WTC11 (cell line): Measurements from ENCODE around the gene NUP210L. TPM values are rescaled to one million over a fixed set of nuclear protein-coding genes. Genes with fewer than 3 reads are reported as not detected.

Experiments
- ATAC-seq: fragments of 200-7000 bp; cut with Tn5 transposase; 2 replicates; pipeline ENCODE4 v1.10.0; 2021; ENCODE audit warnings: mild to moderate bottlenecking, moderate library complexity
- CTCF ChIA-PET: fragments of 300-600 bp; sonication (Branson Sonifier 250); formaldehyde crosslinking; loops from one replicate; lab custom pipeline; 2021; ENCODE audit warnings: antibody characterized with exemption; lab: Charles Lee
- POLR2A ChIA-PET: fragments of 350-600 bp; sonication (Branson Sonifier 250); formaldehyde crosslinking; loops from one replicate; lab custom pipeline; 2021; ENCODE audit warnings: antibody characterized with exemption; lab: Charles Lee
- DNase-seq: peaks from one replicate; pipeline ENCODE4 v3.0.0; 2021; ENCODE audit warnings: low spot score
- H3K27ac Mint-ChIP-seq: 2 replicates; pipeline ENCODE4 v1.8.0; 2021; ENCODE audit warnings: mixed read lengths
- H3K27me3 Mint-ChIP-seq: 2 replicates; pipeline ENCODE4 v1.8.0; 2021; ENCODE audit warnings: low read depth, mild to moderate bottlenecking, moderate library complexity, mixed read lengths
- H3K36me3 Mint-ChIP-seq: 2 replicates; pipeline ENCODE4 v1.8.0; 2021; ENCODE audit warnings: mixed read lengths
- H3K4me1 Mint-ChIP-seq: 2 replicates; pipeline ENCODE4 v1.8.0; 2022; ENCODE audit warnings: mixed read lengths
- H3K4me3 Mint-ChIP-seq: 2 replicates; pipeline ENCODE4 v1.8.0; 2021; ENCODE audit warnings: mild to moderate bottlenecking, moderate library complexity, mixed read lengths
- H3K9me3 Mint-ChIP-seq: 2 replicates; pipeline ENCODE4 v1.8.0; 2021; ENCODE audit warnings: mixed read lengths
- AR ChIP-seq: fragments of 250-450 bp; sonication (Bioruptor Pico); IDR thresholded peaks from 2 replicates; pipeline ENCODE4 v1.9.0; 2021; ENCODE audit warnings: mild to moderate bottlenecking
- ATF3 ChIP-seq: sonication (generic); formaldehyde crosslinking; conservative IDR thresholded peaks from 2 replicates; pipeline ENCODE4 v1.8.1; 2022; ENCODE audit warnings: mild to moderate bottlenecking, missing genetic modification reagents
- HMGA2 ChIP-seq: fragments of 250-450 bp; sonication (Bioruptor Pico); IDR thresholded peaks from 2 replicates; pipeline ENCODE4 v1.4.0; 2021; ENCODE audit warnings: mild to moderate bottlenecking, moderate library complexity
- MYBL2 ChIP-seq: sonication (generic); formaldehyde crosslinking; IDR thresholded peaks from 2 replicates; pipeline ENCODE4 v1.8.1; 2023; ENCODE audit warnings: mild to moderate bottlenecking, moderate library complexity, missing genetic modification reagents
- NR2C2 ChIP-seq: sonication (generic); formaldehyde crosslinking; IDR thresholded peaks from 2 replicates; pipeline ENCODE4 v1.8.0; 2022; ENCODE audit warnings: mild to moderate bottlenecking, missing genetic modification reagents
- OVOL2 ChIP-seq: fragments of 250-450 bp; sonication (Bioruptor Pico); IDR thresholded peaks from 2 replicates; pipeline ENCODE4 v1.9.0; 2021; ENCODE audit warnings: mild to moderate bottlenecking, borderline replicate concordance
- TEAD1 ChIP-seq: sonication (generic); formaldehyde crosslinking; IDR thresholded peaks from 2 replicates; pipeline ENCODE4 v1.8.0; 2022; ENCODE audit warnings: mild to moderate bottlenecking, missing genetic modification reagents
- ZBTB21 ChIP-seq: sonication (generic); formaldehyde crosslinking; IDR thresholded peaks from 2 replicates; pipeline ENCODE4 v1.8.1; 2023; ENCODE audit warnings: mild to moderate bottlenecking, missing genetic modification reagents, borderline replicate concordance
- ZBTB43 ChIP-seq: sonication (generic); formaldehyde crosslinking; IDR thresholded peaks from 2 replicates; pipeline ENCODE4 v1.8.1; 2023; ENCODE audit warnings: mild to moderate bottlenecking, missing genetic modification reagents
- ZNF232 ChIP-seq: sonication (generic); formaldehyde crosslinking; IDR thresholded peaks from 2 replicates; pipeline ENCODE4 v1.8.0; 2022; ENCODE audit warnings: mild to moderate bottlenecking, missing genetic modification reagents
- ZNF263 ChIP-seq: sonication (generic); formaldehyde crosslinking; IDR thresholded peaks from 2 replicates; pipeline ENCODE4 v1.8.1; 2022; ENCODE audit warnings: low read depth, mild to moderate bottlenecking, moderate library complexity, missing genetic modification reagents
- ZNF425 ChIP-seq: fragments of 250-450 bp; sonication (Bioruptor Pico); conservative IDR thresholded peaks from 2 replicates; pipeline ENCODE4 v1.9.0; 2021; ENCODE audit warnings: mild to moderate bottlenecking
- total RNA-seq: library from RNA; stranded (reverse); gene quantifications from 3 replicates; pipeline ENCODE4 v1.2.3, GENCODE V29; 2021
- TF ChIP-seq, protein P1 (sequence below): sonication (generic); formaldehyde crosslinking; IDR thresholded peaks from 2 replicates; pipeline ENCODE4 v1.8.1; 2022; ENCODE audit warnings: missing genetic modification reagents, borderline replicate concordance
- TF ChIP-seq, protein P2 (sequence below): sonication (generic); formaldehyde crosslinking; IDR thresholded peaks from 2 replicates; pipeline ENCODE4 v1.8.1; 2022; ENCODE audit warnings: mild to moderate bottlenecking, moderate library complexity, missing genetic modification reagents
- TF ChIP-seq, protein P3 (sequence below): sonication (generic); formaldehyde crosslinking; IDR thresholded peaks from 2 replicates; pipeline ENCODE4 v1.8.1; 2022; ENCODE audit warnings: low read depth, missing genetic modification reagents, borderline replicate concordance
- TF ChIP-seq, protein P4 (sequence below): sonication (generic); formaldehyde crosslinking; IDR thresholded peaks from 2 replicates; pipeline ENCODE4 v1.8.0; 2023; ENCODE audit warnings: missing genetic modification reagents

Gene NUP210L
- total RNA-seq, 1 experiment from 2014 or later, result 0.02 TPM

DNA sequence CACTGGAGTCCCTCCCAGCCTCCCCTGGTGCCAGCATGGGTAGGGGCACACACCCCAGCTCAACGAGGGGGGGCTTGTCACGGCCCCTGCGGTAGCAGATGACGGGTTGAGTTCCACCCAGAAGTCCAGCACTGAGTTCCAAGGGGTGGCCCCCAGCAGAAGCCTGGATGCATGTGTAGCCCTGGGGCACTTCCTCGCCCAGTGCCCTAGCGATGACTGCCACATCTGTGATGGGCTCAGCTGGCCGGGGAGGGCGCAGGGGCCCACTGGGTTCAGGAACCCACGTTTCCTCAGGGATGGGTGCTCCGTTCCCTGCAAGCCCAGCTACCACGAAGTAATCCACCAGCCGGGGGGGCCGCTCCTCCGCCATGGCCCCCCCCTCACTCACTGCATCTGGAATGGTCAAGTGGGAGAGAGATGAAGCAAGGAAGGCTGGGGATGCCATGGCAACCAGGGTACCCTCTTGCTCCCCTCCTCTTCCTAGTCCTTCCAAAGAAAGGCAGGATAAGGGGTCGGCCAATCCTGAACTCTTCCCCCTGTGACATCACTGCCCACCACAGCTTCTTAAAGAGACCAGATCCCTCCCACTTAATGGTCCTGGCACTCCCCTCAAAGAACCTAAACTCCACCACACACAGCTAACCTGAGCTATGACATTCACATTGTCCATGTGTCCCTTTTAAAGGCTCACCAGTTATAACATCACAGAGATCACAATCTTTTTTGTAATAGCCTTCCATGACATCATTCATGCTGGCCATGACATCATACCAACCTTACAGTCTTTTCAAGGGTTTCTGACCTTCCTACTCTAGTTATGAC lies 210.7 kb downstream of the NUP210L start:
- POLR2A ChIA-PET, result interaction anchor here (1.3 kb wide), 1 partner anchor 19 kb away, joined by 4 read pairs; the partner anchor contains the start of gene SLC39A1
- Mint-ChIP-seq H3K9me3 (no peaks in the 10 kb centered on the region), H3K4me3 (peak overlapping the region; percentile 81), H3K36me3 (peaks cover 26% of the 10 kb centered on the region), H3K4me1 (peaks cover 13% of the 10 kb centered on the region), H3K27ac (peak overlapping the region; percentile 41; the same call in 1 of the 2 replicates), H3K27me3 (no peaks in the 10 kb centered on the region)
- CTCF ChIA-PET, result interaction anchor here (0.7 to 2.8 kb wide), 7 partner anchors 12 to 147 kb away, joined by 3 to 20 read pairs (median 4); no protein-coding TSS in a partner anchor
- ATAC-seq (no peak), DNase-seq (no peak)
- TF ChIP-seq ZBTB21 (CRISPR knock-in tag) (no peak), OVOL2 (CRISPR knock-in tag) (no peak), HMGA2 (CRISPR knock-in tag) (no peak), TEAD1 (CRISPR knock-in tag) (no peak), ZNF425 (no peak)
- TF ChIP-seq, protein P1, sequence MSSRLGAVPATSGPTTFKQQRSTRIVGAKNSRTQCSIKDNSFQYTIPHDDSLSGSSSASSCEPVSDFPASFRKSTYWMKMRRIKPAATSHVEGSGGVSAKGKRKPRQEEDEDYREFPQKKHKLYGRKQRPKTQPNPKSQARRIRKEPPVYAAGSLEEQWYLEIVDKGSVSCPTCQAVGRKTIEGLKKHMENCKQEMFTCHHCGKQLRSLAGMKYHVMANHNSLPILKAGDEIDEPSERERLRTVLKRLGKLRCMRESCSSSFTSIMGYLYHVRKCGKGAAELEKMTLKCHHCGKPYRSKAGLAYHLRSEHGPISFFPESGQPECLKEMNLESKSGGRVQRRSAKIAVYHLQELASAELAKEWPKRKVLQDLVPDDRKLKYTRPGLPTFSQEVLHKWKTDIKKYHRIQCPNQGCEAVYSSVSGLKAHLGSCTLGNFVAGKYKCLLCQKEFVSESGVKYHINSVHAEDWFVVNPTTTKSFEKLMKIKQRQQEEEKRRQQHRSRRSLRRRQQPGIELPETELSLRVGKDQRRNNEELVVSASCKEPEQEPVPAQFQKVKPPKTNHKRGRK (CRISPR knock-in tag), result no peak
- TF ChIP-seq, protein P2, sequence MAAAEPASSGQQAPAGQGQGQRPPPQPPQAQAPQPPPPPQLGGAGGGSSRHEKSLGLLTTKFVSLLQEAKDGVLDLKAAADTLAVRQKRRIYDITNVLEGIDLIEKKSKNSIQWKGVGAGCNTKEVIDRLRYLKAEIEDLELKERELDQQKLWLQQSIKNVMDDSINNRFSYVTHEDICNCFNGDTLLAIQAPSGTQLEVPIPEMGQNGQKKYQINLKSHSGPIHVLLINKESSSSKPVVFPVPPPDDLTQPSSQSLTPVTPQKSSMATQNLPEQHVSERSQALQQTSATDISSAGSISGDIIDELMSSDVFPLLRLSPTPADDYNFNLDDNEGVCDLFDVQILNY (CRISPR knock-in tag), result no peak

GRCh38 chr1:153942766-153943549 lies 211.9 kb downstream of the NUP210L start:
- CTCF ChIA-PET, result interaction anchor here (0.7 to 1.3 kb wide), 2 partner anchors 13 to 145 kb away, joined by 3 to 4 read pairs; no protein-coding TSS in a partner anchor
- ATAC-seq, result no peak
- POLR2A ChIA-PET, result no interaction called here
- no peak for TF ChIP-seq NR2C2 (CRISPR knock-in tag)
- TF ChIP-seq, protein P3, sequence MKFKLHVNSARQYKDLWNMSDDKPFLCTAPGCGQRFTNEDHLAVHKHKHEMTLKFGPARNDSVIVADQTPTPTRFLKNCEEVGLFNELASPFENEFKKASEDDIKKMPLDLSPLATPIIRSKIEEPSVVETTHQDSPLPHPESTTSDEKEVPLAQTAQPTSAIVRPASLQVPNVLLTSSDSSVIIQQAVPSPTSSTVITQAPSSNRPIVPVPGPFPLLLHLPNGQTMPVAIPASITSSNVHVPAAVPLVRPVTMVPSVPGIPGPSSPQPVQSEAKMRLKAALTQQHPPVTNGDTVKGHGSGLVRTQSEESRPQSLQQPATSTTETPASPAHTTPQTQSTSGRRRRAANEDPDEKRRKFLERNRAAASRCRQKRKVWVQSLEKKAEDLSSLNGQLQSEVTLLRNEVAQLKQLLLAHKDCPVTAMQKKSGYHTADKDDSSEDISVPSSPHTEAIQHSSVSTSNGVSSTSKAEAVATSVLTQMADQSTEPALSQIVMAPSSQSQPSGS (CRISPR knock-in tag), result no peak
- no peak for TF ChIP-seq ZBTB43 (CRISPR knock-in tag)
- no peak for TF ChIP-seq ZNF425
- TF ChIP-seq AR (CRISPR knock-in tag), result no peak
- TF ChIP-seq ZNF263 (CRISPR knock-in tag), result no peak
- no peak for TF ChIP-seq ATF3
- TF ChIP-seq, protein P4, sequence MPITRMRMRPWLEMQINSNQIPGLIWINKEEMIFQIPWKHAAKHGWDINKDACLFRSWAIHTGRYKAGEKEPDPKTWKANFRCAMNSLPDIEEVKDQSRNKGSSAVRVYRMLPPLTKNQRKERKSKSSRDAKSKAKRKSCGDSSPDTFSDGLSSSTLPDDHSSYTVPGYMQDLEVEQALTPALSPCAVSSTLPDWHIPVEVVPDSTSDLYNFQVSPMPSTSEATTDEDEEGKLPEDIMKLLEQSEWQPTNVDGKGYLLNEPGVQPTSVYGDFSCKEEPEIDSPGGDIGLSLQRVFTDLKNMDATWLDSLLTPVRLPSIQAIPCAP, result no peak
- TF ChIP-seq ZNF232 (CRISPR knock-in tag), result no peak
- no peak for TF ChIP-seq MYBL2

More at GRCh38 chr1:153942766-153943549, 211.9 kb downstream of the NUP210L start:
- Mint-ChIP-seq H3K9me3 (no peaks in the 10 kb centered on the region), H3K4me1 (peaks cover 13% of the 10 kb centered on the region), H3K27me3 (no peaks in the 10 kb centered on the region), H3K27ac (peak overlapping the region; percentile 21; the same call in 1 of the 2 replicates), H3K4me3 (no peak overlapping the region), H3K36me3 (peaks cover 17% of the 10 kb centered on the region; the same call in 1 of the 2 replicates)
- no peak for DNase-seq
